T-helper 2 cell treated with Interferon-gamma antibody and Interleukin-4, amounts not matched to agents 5 μg/mL and 100 μg/mL, for 36 hours (primary cell): ENCODE data around the gene FLT1.

ENCODE experiments used
- DNase-seq: peaks from one replicate; pipeline ENCODE4 v3.0.0; 2021; ENCODE audit warnings: low spot score
- H3K27ac Mint-ChIP-seq: one replicate; pipeline ENCODE4 v1.8.0; 2021; ENCODE audit warnings: mild to moderate bottlenecking, mixed read lengths
- H3K27me3 Mint-ChIP-seq: one replicate; pipeline ENCODE4 v1.8.0; 2021; ENCODE audit warnings: low read depth, mixed read lengths
- H3K36me3 Mint-ChIP-seq: one replicate; pipeline ENCODE4 v1.8.0; 2021; ENCODE audit warnings: low read depth, mixed read lengths
- H3K4me1 Mint-ChIP-seq: one replicate; pipeline ENCODE4 v1.8.0; 2021; ENCODE audit warnings: low read depth, mixed read lengths
- H3K4me3 Mint-ChIP-seq: one replicate; pipeline ENCODE4 v1.8.0; 2022; ENCODE audit warnings: mild to moderate bottlenecking, moderate library complexity, mixed read lengths
- H3K9me3 Mint-ChIP-seq: one replicate; pipeline ENCODE4 v1.8.0; 2021; ENCODE audit warnings: mixed read lengths

The FLT1 gene

DNA sequence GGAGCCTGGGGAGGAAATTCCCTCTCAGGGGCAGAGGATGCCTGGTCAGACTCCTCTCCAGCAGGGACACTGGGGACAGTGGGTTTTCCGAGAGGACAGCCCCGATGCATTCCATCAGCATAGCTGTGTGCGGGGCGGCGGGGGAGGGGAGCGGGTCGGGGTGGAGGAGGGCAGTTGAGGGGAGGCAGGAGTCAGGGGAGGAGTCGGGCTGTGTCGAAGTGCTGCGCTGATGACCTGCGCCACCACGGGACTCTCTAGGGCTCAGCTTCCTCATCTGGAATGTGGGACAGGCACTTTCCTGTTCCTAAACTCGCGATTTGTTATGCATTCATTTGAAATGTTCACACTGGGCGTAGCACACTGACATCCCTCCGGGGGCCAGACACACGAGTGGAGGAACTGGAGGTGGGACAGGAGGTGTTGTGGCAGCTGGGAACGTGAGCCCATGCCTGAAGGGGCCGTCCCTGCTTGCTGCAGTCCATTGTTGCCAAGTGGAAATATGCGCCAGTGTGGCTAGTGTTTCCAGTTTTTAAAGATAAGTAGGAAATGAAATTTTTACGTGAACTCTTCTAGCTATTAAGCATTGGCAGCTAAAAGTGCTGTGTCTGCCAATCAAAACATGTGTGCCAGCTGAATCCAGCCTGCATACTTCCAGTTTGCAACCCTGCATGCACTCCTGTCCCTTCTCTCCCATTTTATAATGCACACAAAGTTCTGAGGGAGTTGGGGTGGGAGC, 43.3 kb downstream of the FLT1 start:
- Mint-ChIP-seq H3K36me3 (peaks cover 2% of the 10 kb centered on the region), H3K4me1 (peaks cover 3% of the 10 kb centered on the region), H3K4me3 (no peak overlapping the region), H3K9me3 (peaks cover 5% of the 10 kb centered on the region), H3K27me3 (no peaks in the 10 kb centered on the region), H3K27ac (no peak overlapping the region)
- DNase-seq = no peak

GRCh38 chr13:28449826-28450773, 44.8 kb downstream of the FLT1 start:
- no peak for DNase-seq
- H3K9me3 Mint-ChIP-seq = peaks cover 5% of the 10 kb centered on the region
- no peak overlapping the region for H3K27ac Mint-ChIP-seq
- peaks cover 3% of the 10 kb centered on the region for H3K4me1 Mint-ChIP-seq
- H3K27me3 Mint-ChIP-seq = no peaks in the 10 kb centered on the region
- H3K36me3 Mint-ChIP-seq = peaks cover 2% of the 10 kb centered on the region
- no peak overlapping the region for H3K4me3 Mint-ChIP-seq

DNA sequence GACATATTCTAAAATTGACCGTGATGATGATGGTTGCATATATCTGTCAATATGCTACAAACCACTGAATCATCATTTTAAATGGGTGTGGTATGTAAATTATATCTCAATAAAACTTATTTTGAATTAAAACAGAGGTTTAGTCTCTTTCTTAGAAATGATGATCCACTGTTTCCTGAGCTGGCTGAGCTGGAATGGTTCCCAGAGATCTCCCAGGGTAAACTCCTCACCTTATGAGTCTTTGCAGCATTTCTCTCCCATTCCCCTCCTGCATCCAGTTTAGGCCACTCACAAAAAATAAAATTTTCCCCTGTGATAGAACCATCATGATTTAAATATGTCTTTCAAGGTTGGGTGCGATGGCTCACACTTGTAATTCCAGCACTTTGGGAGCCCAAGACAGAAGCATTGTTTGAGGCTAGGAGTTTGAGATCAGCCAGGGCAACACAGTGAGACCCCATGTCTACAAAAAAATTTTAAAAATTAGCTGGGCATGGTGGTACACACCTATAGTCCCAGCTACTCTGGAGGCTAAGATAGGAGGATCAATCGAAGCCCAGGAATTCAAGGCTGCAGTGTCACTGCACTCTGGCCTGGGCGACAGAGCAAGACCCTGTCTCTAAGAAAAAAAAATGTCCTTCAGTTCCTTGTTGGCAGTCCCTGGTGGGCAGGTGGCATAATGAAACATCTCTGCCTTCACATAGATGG, 46.1 kb downstream of the FLT1 start:
- H3K4me1 Mint-ChIP-seq = peaks cover 3% of the 10 kb centered on the region
- peaks cover 2% of the 10 kb centered on the region for H3K36me3 Mint-ChIP-seq
- H3K4me3 Mint-ChIP-seq = no peak overlapping the region
- peaks cover 5% of the 10 kb centered on the region for H3K9me3 Mint-ChIP-seq
- H3K27me3 Mint-ChIP-seq = no peaks in the 10 kb centered on the region
- no peak for DNase-seq
- H3K27ac Mint-ChIP-seq = no peak overlapping the region

DNA sequence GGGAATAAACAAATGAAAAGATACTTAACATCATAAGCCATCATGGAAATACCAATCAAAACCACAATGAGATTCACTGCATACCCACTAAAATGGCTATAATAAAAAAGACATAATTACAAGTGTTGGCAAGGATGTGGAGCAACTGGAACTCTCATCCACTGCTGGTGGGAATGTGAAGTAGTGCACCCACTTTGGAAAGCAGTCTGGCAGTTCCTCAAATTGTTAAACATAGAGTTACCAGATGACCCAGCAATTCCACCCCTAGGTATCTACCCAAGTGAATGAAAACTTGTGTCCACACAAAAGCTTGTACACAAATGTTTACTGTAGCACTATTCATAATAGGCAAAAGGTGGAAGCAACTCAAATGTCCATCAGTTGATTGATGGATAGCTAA, 46.9 kb downstream of the FLT1 start:
- Mint-ChIP-seq H3K9me3 (peaks cover 5% of the 10 kb centered on the region), H3K4me1 (peaks cover 3% of the 10 kb centered on the region), H3K4me3 (no peak overlapping the region), H3K36me3 (peaks cover 2% of the 10 kb centered on the region), H3K27ac (no peak overlapping the region), H3K27me3 (no peaks in the 10 kb centered on the region)
- no peak for DNase-seq

GRCh38 chr13:28447206-28447605, 47.7 kb downstream of the FLT1 start:
- no peak overlapping the region for H3K27ac Mint-ChIP-seq
- H3K4me3 Mint-ChIP-seq = no peak overlapping the region

DNA sequence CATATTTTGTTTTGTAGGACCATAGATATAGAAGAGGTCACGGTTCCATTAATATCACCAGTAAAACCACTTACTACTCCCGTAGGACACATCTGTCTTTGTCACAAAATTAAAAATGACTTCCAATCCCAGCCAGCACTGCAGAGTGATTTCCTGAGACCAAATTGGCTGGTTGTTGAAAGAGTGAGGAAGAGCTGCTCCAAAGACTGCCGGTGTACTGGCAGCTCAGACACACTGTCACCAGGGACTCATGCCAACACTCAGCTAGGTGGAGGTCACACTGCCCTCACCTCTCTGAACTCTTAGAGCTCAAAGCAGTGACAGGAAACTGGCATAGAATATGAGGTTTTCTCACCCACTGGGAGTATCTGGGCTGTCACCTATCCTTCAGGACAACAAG, 52.1 kb downstream of the FLT1 start:
- peaks cover 4% of the 10 kb centered on the region for H3K27me3 Mint-ChIP-seq

More at GRCh38 chr13:28447206-28447605, 47.7 kb downstream of the FLT1 start:
- peaks cover 5% of the 10 kb centered on the region for H3K9me3 Mint-ChIP-seq
- peaks cover 2% of the 10 kb centered on the region for H3K36me3 Mint-ChIP-seq
- no peak for DNase-seq
- peaks cover 3% of the 10 kb centered on the region for H3K4me1 Mint-ChIP-seq
- H3K27me3 Mint-ChIP-seq = peaks cover 4% of the 10 kb centered on the region

DNA sequence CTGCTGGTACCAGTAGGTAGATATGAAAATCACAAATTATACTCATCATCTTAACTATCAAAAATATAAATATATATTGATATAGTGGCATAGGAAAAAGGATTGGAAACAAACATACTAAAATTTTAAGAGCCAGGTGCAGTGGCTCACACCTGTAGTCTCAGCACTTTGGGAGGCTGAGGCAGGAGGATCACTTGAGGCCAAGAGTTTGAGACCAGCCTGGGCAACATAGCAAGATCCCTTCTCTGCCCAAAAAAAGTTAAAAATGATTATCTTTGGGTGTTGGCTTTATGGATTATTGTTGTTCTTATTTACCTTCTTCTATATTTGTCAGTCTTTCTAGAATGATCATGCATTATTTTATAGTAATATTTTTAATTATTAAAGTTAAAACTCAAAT, 53.4 kb downstream of the FLT1 start:
- no peaks in the 10 kb centered on the region for H3K9me3 Mint-ChIP-seq
- no peaks in the 10 kb centered on the region for H3K4me1 Mint-ChIP-seq
- H3K27me3 Mint-ChIP-seq = peaks cover 4% of the 10 kb centered on the region
- H3K36me3 Mint-ChIP-seq = no peaks in the 10 kb centered on the region
- H3K27ac Mint-ChIP-seq = no peak overlapping the region
- DNase-seq = no peak
- no peak overlapping the region for H3K4me3 Mint-ChIP-seq

More for the DNA sequence above, 52.1 kb downstream of the FLT1 start:
- H3K36me3 Mint-ChIP-seq = no peaks in the 10 kb centered on the region
- H3K4me1 Mint-ChIP-seq = no peaks in the 10 kb centered on the region
- no peak overlapping the region for H3K4me3 Mint-ChIP-seq
- no peak for DNase-seq
- H3K27ac Mint-ChIP-seq = no peak overlapping the region
- peaks cover 1% of the 10 kb centered on the region for H3K9me3 Mint-ChIP-seq

- no peak overlapping the region for H3K27ac Mint-ChIP-seq
- H3K4me3 Mint-ChIP-seq = no peak overlapping the region
- no peaks in the 10 kb centered on the region for H3K4me1 Mint-ChIP-seq
- H3K9me3 Mint-ChIP-seq = no peaks in the 10 kb centered on the region
- no peak for DNase-seq
- peaks cover 4% of the 10 kb centered on the region for H3K27me3 Mint-ChIP-seq
- no peaks in the 10 kb centered on the region for H3K36me3 Mint-ChIP-seq
These were observed 54.0 kb downstream of the FLT1 start for GRCh38 chr13:28440774-28441504.

- H3K27ac Mint-ChIP-seq = no peak overlapping the region
- no peak for DNase-seq
- no peaks in the 10 kb centered on the region for H3K4me1 Mint-ChIP-seq
- H3K4me3 Mint-ChIP-seq = no peak overlapping the region
- H3K36me3 Mint-ChIP-seq = no peaks in the 10 kb centered on the region
- H3K27me3 Mint-ChIP-seq = peaks cover 4% of the 10 kb centered on the region
- H3K9me3 Mint-ChIP-seq = no peaks in the 10 kb centered on the region
These were observed 56.2 kb downstream of the FLT1 start for GRCh38 chr13:28438598-28439334.

DNA sequence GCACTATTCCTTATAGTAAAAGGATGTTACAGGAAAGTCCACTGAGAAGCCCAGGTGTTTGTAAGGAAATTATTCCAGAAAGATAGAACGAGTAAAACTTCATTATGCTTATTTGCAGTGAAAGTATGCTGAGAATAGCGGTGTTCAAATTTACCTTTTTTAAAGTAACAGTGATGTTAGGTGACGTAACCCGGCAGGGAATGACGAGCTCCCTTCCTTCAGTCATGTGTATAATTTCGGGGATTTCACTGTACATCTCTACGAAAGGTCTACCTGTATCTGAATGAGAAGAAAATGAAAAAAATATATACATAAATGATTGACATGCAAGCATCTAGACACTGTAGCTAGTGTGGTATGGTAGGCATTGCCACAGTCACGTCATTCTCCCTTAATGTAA, 56.9 kb downstream of the FLT1 start:
- H3K27me3 Mint-ChIP-seq = peaks cover 4% of the 10 kb centered on the region
- no peaks in the 10 kb centered on the region for H3K9me3 Mint-ChIP-seq
- H3K36me3 Mint-ChIP-seq = no peaks in the 10 kb centered on the region
- no peak for DNase-seq
- H3K4me3 Mint-ChIP-seq = no peak overlapping the region
- H3K27ac Mint-ChIP-seq = no peak overlapping the region
- H3K4me1 Mint-ChIP-seq = no peaks in the 10 kb centered on the region

GRCh38 chr13:28435917-28436316, 59.0 kb downstream of the FLT1 start:
- H3K36me3 Mint-ChIP-seq = no peaks in the 10 kb centered on the region
- H3K27me3 Mint-ChIP-seq = no peaks in the 10 kb centered on the region
- no peak overlapping the region for H3K4me3 Mint-ChIP-seq
- H3K27ac Mint-ChIP-seq = no peak overlapping the region
- DNase-seq = no peak
- H3K9me3 Mint-ChIP-seq = no peaks in the 10 kb centered on the region
- H3K4me1 Mint-ChIP-seq = no peaks in the 10 kb centered on the region

- no peaks in the 10 kb centered on the region for H3K4me1 Mint-ChIP-seq
- H3K27ac Mint-ChIP-seq = no peak overlapping the region
- no peaks in the 10 kb centered on the region for H3K9me3 Mint-ChIP-seq
- no peak overlapping the region for H3K4me3 Mint-ChIP-seq
- no peak for DNase-seq
- no peaks in the 10 kb centered on the region for H3K27me3 Mint-ChIP-seq
- H3K36me3 Mint-ChIP-seq = no peaks in the 10 kb centered on the region
These were observed 60.0 kb downstream of the FLT1 start for GRCh38 chr13:28434926-28435325.
